ENCODE measurements around the gene ART5. TPM values are rescaled to one million over a fixed set of nuclear protein-coding genes. Genes with fewer than 3 reads are reported as not detected.

ART5 gene
- total RNA-seq, 2 experiments from 2014 or later: not detected

DNA sequence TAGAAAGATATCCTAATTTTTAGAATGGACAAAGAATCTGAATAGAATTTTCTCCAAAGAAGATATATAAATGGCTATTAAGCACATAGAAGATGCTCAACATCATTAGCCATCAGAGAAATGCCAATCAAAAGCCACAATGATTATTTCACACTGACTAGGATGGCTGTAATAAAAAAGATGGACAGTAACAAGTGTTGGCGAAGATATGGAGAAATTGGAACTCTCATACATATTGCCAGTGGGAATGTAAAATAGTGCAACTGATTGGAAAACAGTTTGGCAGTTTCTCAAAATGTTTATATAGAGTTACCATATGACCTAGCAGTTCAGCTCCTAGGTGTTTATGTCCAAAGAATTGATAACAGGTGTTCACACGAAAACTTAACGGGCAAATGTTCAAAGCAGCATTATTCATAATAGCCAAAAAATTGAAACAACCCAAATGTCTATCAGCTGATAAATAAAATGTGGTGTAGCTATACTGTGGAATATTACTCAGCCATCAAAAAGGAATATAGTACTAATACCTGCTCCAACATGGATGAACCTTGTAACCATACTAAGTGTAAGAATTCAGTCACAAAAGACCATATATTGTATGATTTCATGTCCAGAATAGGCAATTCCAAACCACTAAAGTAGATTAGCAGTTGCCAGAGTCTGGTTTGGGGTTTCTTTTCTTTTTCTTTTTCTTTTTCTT, 29.7 kb downstream of the ART5 start:
- no peak overlapping the region for H3K4me3 ChIP-seq (ENCODE audit: low read length)
- TF ChIP-seq CTCF (IDR thresholded peaks at IDR 0.05): no peak
- peaks cover 15% of the 10 kb centered on the region for H3K4me1 ChIP-seq (ENCODE audit: insufficient read depth, low read length)
- Mint-ChIP-seq H3K27ac (no peak overlapping the region), H3K9me3 (peaks cover 3% of the 10 kb centered on the region), H3K4me3 (no peak overlapping the region), H3K27me3 (no peaks in the 10 kb centered on the region), H3K4me1 (ENCODE audit: low read depth) (peaks cover 11% of the 10 kb centered on the region), H3K36me3 (ENCODE audit: low read depth) (no peaks in the 10 kb centered on the region)
- no peak overlapping the region for H3K27ac ChIP-seq (ENCODE audit: low read depth in 1 of 2, low read length in 2 of 2)
- H3K27me3 ChIP-seq (ENCODE audit: control insufficient read depth in 1 of 2, insufficient read depth in 2 of 2, low read length in 2 of 2): no peaks in the 10 kb centered on the region
- ChIA-PET POLR2A (no interaction called here), CTCF (no interaction called here)
- intact Hi-C loops (cut with DNase I, micrococcal nuclease): no loop called here
- DNase-seq (no peak), ATAC-seq (ENCODE audit: poor library complexity) (no peak)
- no peaks in the 10 kb centered on the region for H3K36me3 ChIP-seq (ENCODE audit: insufficient read depth, low read length)
- no peaks in the 10 kb centered on the region for H3K9me3 ChIP-seq (ENCODE audit: control insufficient read depth in 1 of 2, insufficient read depth in 1 of 2, low read length in 2 of 2)

DNA sequence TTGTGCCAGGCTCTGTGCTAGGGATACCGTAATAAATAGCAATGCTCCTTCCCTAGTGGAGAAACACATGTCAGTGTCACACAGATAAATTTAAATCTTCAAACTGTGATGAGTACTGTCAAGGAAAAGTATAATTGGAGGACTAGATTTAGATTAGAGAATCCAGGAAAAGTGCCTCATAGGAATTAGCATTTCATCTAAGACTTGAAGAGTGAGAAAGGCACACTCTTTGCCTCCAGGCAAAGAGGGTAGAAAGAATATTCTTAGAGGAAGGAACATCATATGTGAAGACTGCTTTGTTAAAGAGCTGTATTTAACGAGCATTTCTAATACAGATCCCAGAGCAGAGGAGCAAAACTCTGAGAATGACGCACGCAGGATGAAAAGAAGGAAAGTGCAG, 30.9 kb downstream of the ART5 start:
- ATAC-seq (ENCODE audit: poor library complexity): no peak
- H3K36me3 ChIP-seq (ENCODE audit: insufficient read depth, low read length): no peaks in the 10 kb centered on the region
- no peak overlapping the region for H3K27ac ChIP-seq (ENCODE audit: low read depth in 1 of 2, low read length in 2 of 2)
- H3K4me1 ChIP-seq (ENCODE audit: insufficient read depth, low read length): peaks cover 15% of the 10 kb centered on the region
- no peaks in the 10 kb centered on the region for H3K27me3 Mint-ChIP-seq
- peaks cover 11% of the 10 kb centered on the region for H3K4me1 Mint-ChIP-seq (ENCODE audit: low read depth)
- no peaks in the 10 kb centered on the region for H3K9me3 ChIP-seq (ENCODE audit: control insufficient read depth in 1 of 2, insufficient read depth in 1 of 2, low read length in 2 of 2)
- no peaks in the 10 kb centered on the region for H3K36me3 Mint-ChIP-seq (ENCODE audit: low read depth)
- H3K27ac Mint-ChIP-seq: no peak overlapping the region
- TF ChIP-seq CTCF (IDR thresholded peaks at IDR 0.05): no peak
- H3K9me3 Mint-ChIP-seq: peaks cover 3% of the 10 kb centered on the region
- H3K4me3 Mint-ChIP-seq: no peak overlapping the region
- ChIA-PET CTCF (no interaction called here), POLR2A (no interaction called here)
- no peaks in the 10 kb centered on the region for H3K27me3 ChIP-seq (ENCODE audit: control insufficient read depth in 1 of 2, insufficient read depth in 2 of 2, low read length in 2 of 2)
- DNase-seq: no peak
- H3K4me3 ChIP-seq (ENCODE audit: low read length): no peak overlapping the region
- intact Hi-C loops (cut with DNase I, micrococcal nuclease): no loop called here

GRCh38 chr11:3609416-3610265, 32.2 kb downstream of the ART5 start:
- H3K36me3 Mint-ChIP-seq (ENCODE audit: low read depth): no peaks in the 10 kb centered on the region
- Histone ChIP-seq H3K27me3 (ENCODE audit: control insufficient read depth in 1 of 2, insufficient read depth in 2 of 2, low read length in 2 of 2) (no peaks in the 10 kb centered on the region), H3K36me3 (ENCODE audit: insufficient read depth, low read length) (no peaks in the 10 kb centered on the region), H3K9me3 (ENCODE audit: control insufficient read depth in 1 of 2, insufficient read depth in 1 of 2, low read length in 2 of 2) (no peaks in the 10 kb centered on the region), H3K4me1 (ENCODE audit: insufficient read depth, low read length) (peaks cover 10% of the 10 kb centered on the region), H3K27ac (ENCODE audit: low read depth in 1 of 2, low read length in 2 of 2) (no peak overlapping the region), H3K4me3 (ENCODE audit: low read length) (no peak overlapping the region)
- peaks cover 3% of the 10 kb centered on the region for H3K9me3 Mint-ChIP-seq
- peak; percentile 66 for ATAC-seq (ENCODE audit: poor library complexity)
- no peak overlapping the region for H3K27ac Mint-ChIP-seq
- intact Hi-C loops (cut with DNase I, micrococcal nuclease): loop anchor here (10.0 kb wide), 1 partner anchor 155 kb away; no protein-coding TSS in a partner anchor
- ChIA-PET POLR2A (no interaction called here), CTCF (interaction anchor here (0.6 kb wide), 1 partner anchor 387 kb away, joined by 3 read pairs; no protein-coding TSS in a partner anchor)
- peaks cover 7% of the 10 kb centered on the region for H3K4me1 Mint-ChIP-seq (ENCODE audit: low read depth)
- no peak overlapping the region for H3K4me3 Mint-ChIP-seq
- peak; percentile 94 for TF ChIP-seq CTCF (IDR thresholded peaks at IDR 0.05)
- no peaks in the 10 kb centered on the region for H3K27me3 Mint-ChIP-seq
- peak in 7 of 14 experiments; percentile 4 to 69 (median 29) for DNase-seq

All from CD4-positive, alpha-beta T cell (primary cell).